Keratinocyte (primary cell): ENCODE results near the gene DEDD2. TPM values are rescaled to one million over a fixed set of nuclear protein-coding genes. Genes with fewer than 3 reads are reported as not detected.

ENCODE experiments used
- DNase-seq: peaks from one replicate; pipeline ENCODE4 v3.0.0-alpha.2; 2011; ENCODE audit warnings: low read depth, missing footprints, low spot score
- FAIRE-seq: peaks from 2 replicates; lab custom pipeline; 2011; peaks lifted over from hg19 to GRCh38; lab: Jason Lieb, UNC
- H2AFZ ChIP-seq: 2 replicates; pipeline ENCODE4 v1.6.0; 2012; ENCODE audit warnings: low read length, control low read depth, inconsistent platforms; ENCODE audit not compliant: control insufficient read depth
- H3K27ac ChIP-seq: 2 replicates; pipeline ENCODE4 v1.5.1; 2011; ENCODE audit warnings: low read length; ENCODE audit not compliant: control insufficient read depth, insufficient read depth
- H3K27me3 ChIP-seq: 3 replicates; pipeline ENCODE4 v1.6.0; 2011; ENCODE audit warnings: low read length; ENCODE audit not compliant: control insufficient read depth, insufficient read depth; ENCODE audit errors: extremely low read depth
- H3K36me3 ChIP-seq, 2 experiments: 2 replicates in 1 of 2; 3 replicates in 1 of 2; pipeline ENCODE4 v1.5.1; 2011; ENCODE audit warnings: low read length in 2 of 2, mild to moderate bottlenecking in 1 of 2; ENCODE audit not compliant: control insufficient read depth in 2 of 2, insufficient read depth in 2 of 2; ENCODE audit errors: extremely low read depth in 1 of 2
- H3K4me1 ChIP-seq: 3 replicates; pipeline ENCODE4 v1.5.1; 2011; ENCODE audit warnings: low read length; ENCODE audit not compliant: control insufficient read depth, insufficient read depth; ENCODE audit errors: extremely low read depth
- H3K4me2 ChIP-seq: 3 replicates; pipeline ENCODE4 v1.6.0; 2011; ENCODE audit warnings: low read depth, low read length; ENCODE audit not compliant: control insufficient read depth, insufficient read depth; ENCODE audit errors: extremely low read depth
- H3K4me3 ChIP-seq, 3 experiments: fragments of 200-600 bp in 1 of 3; sonication (generic) in 1 of 3; 2 replicates in 2 of 3; 3 replicates in 1 of 3; pipeline ENCODE4 v1.5.1; 2011 to 2016; ENCODE audit warnings: low read length in 3 of 3, mild to moderate bottlenecking in 3 of 3, control low read depth in 2 of 3, inconsistent platforms in 1 of 3, low read depth in 1 of 3, mixed read lengths in 1 of 3, mixed run types in 1 of 3, moderate library complexity in 1 of 3; ENCODE audit not compliant: control insufficient read depth in 2 of 3, insufficient read depth in 2 of 3; ENCODE audit errors: extremely low read depth in 1 of 3
- H3K79me2 ChIP-seq: 2 replicates; pipeline ENCODE4 v1.6.0; 2012; ENCODE audit warnings: low read length; ENCODE audit not compliant: control insufficient read depth, insufficient read depth
- H3K9ac ChIP-seq: 3 replicates; pipeline ENCODE4 v1.6.0; 2011; ENCODE audit warnings: low read length; ENCODE audit not compliant: control insufficient read depth, insufficient read depth; ENCODE audit errors: extremely low read depth
- H3K9me1 ChIP-seq: 3 replicates; pipeline ENCODE4 v1.6.0; 2011; ENCODE audit warnings: low read length; ENCODE audit not compliant: control insufficient read depth, insufficient read depth; ENCODE audit errors: extremely low read depth
- H3K9me3 ChIP-seq: 2 replicates; pipeline ENCODE4 v1.5.1; 2012; ENCODE audit warnings: low read depth, low read length; ENCODE audit not compliant: control insufficient read depth
- H4K20me1 ChIP-seq: 3 replicates; pipeline ENCODE4 v1.6.0; 2011; ENCODE audit warnings: low read length; ENCODE audit not compliant: control insufficient read depth, insufficient read depth; ENCODE audit errors: extremely low read depth
- CTCF ChIP-seq, 3 experiments: IDR thresholded peaks in 1 of 3; conservative IDR thresholded peaks in 1 of 3; optimal IDR thresholded peaks in 1 of 3; 2 replicates in 2 of 3; 3 replicates in 1 of 3; pipeline versions ENCODE3 to v1.5.1; 2011; ENCODE audit warnings: low read length in 3 of 3, mild to moderate bottlenecking in 3 of 3, moderate library complexity in 2 of 3, control low read depth in 1 of 3, inconsistent platforms in 1 of 3; ENCODE audit not compliant: insufficient read depth in 2 of 3; ENCODE audit errors: extremely low read depth in 1 of 3
- EZH2 ChIP-seq: IDR thresholded peaks from one replicate; pipeline ENCODE4 v1.6.1; 2012; ENCODE audit warnings: inconsistent platforms, mild to moderate bottlenecking, low read length, moderate library complexity
- dilution Hi-C: fragments of 300-500 bp; cut with MboI; formaldehyde crosslinking; loops from one replicate; pipeline ENCODE4 v1.7.0; 2020; ENCODE audit warnings: low sequenced_read_pairs; ENCODE audit not compliant: extremely low pct_ligation_motif_present
- polyA plus RNA-seq, 5 experiments: library from polyadenylated mRNA; depleted of rRNA in 3 of 5; stranded (reverse) in 3 of 5; stranded (forward) in 1 of 5; unstranded in 1 of 5; fragments of >200 nt; gene quantifications; 1 replicate in 1 of 5; 2 replicates in 3 of 5; 3 replicates in 1 of 5; pipeline versions ENCODE4 v1.2.1 to v1.2.3, GENCODE V29; 2011 to 2012; ENCODE audit warnings: missing spikeins in 2 of 5, low read depth in 1 of 5, low replicate concordance in 1 of 5

The DEDD2 gene
- polyA plus RNA-seq, 1 donor (not counting 4 experiments of a cell fraction or from before 2014, with no cell fraction given), result 20.8 TPM

- H3K27me3 ChIP-seq, result no peaks in the 10 kb centered on the region
- peaks cover 19% of the 10 kb centered on the region for H4K20me1 ChIP-seq
- H3K9me3 ChIP-seq, result no peaks in the 10 kb centered on the region
- DNase-seq (no peak), FAIRE-seq (no peak)
- H3K9me1 ChIP-seq, result peaks cover 3% of the 10 kb centered on the region
- no peak for TF ChIP-seq EZH2
- H3K36me3 ChIP-seq, result peaks cover 16 to 25% of the 10 kb centered on the region in 2 experiments
- peak overlapping the region; percentile 92 for H3K4me2 ChIP-seq
- no peak overlapping the region for H3K4me3 ChIP-seq
- peaks cover 37% of the 10 kb centered on the region for H3K79me2 ChIP-seq
- no peak overlapping the region for H2AFZ ChIP-seq
- H3K9ac ChIP-seq, result no peak overlapping the region
- no peak overlapping the region for H3K27ac ChIP-seq
- peaks cover 26% of the 10 kb centered on the region for H3K4me1 ChIP-seq
- dilution Hi-C loops, result no loop called here
Observed at GRCh38 chr19:42245231-42245630, 27.8 kb upstream of the DEDD2 start.

- H3K9ac ChIP-seq, result peak overlapping the region; percentile 95
- peak overlapping the region; percentile 58 for H2AFZ ChIP-seq
- peaks cover 20% of the 10 kb centered on the region for H3K4me1 ChIP-seq
- H3K79me2 ChIP-seq, result peaks cover 37% of the 10 kb centered on the region
- FAIRE-seq (peak; percentile 66), DNase-seq (no peak)
- peak overlapping the region; percentile 92 for H3K4me2 ChIP-seq
- H3K9me1 ChIP-seq, result peaks cover 3% of the 10 kb centered on the region
- no peaks in the 10 kb centered on the region for H3K27me3 ChIP-seq
- peaks cover 12% of the 10 kb centered on the region for H4K20me1 ChIP-seq
- peak overlapping the region; percentile 80 to 90 (median 82) for H3K4me3 ChIP-seq
- dilution Hi-C loops, result no loop called here
- peaks cover 10 to 25% of the 10 kb centered on the region in 2 experiments for H3K36me3 ChIP-seq
- H3K27ac ChIP-seq, result peak overlapping the region; percentile 59
- TF ChIP-seq EZH2, result no peak
- peak; percentile 56 to 63 (median 62) for TF ChIP-seq CTCF (optimal IDR thresholded peaks at IDR 0.05 in 1 of 3, IDR thresholded peaks at IDR 0.05 in 1 of 3, conservative IDR thresholded peaks at IDR 0.05 in 1 of 3; ENCODE audit: extremely low read depth in 1 of 3, insufficient read depth in 2 of 3, low read length in 3 of 3)
- H3K9me3 ChIP-seq, result no peaks in the 10 kb centered on the region
Observed at GRCh38 chr19:42244347-42245220, 27.1 kb upstream of the DEDD2 start.
